ENCODE measurements around the gene TENM3. TPM values are rescaled to one million over a fixed set of nuclear protein-coding genes. Genes with fewer than 3 reads are reported as not detected.

The TENM3 gene
- total RNA-seq, 1 donor from 2014 or later: 11.0 TPM

- no peak for TF ChIP-seq CTCF (IDR thresholded peaks at IDR 0.05)
- TF ChIP-seq POLR2AphosphoS5 (IDR thresholded peaks at IDR 0.05; ENCODE audit: insufficient read depth in 1 of 2, low read depth in 1 of 2): no peak
- TF ChIP-seq POLR2A (IDR thresholded peaks at IDR 0.05): no peak
- intact Hi-C loops (cut with DNase I): no loop called here
- Histone ChIP-seq H3K27me3 (no peaks in the 10 kb centered on the region), H3K4me3 (no peak overlapping the region), H3K4me1 (no peaks in the 10 kb centered on the region), H3K27ac (no peak overlapping the region), H3K36me3 (no peaks in the 10 kb centered on the region), H3K9me3 (no peaks in the 10 kb centered on the region)
- no peak for DNase-seq (ENCODE audit: extremely low spot score in 2 of 2)
These were observed 23.8 kb downstream of the TENM3 start for GRCh38 chr4:182267048-182267447.

- no peaks in the 10 kb centered on the region for H3K9me3 ChIP-seq
- intact Hi-C loops (cut with DNase I): no loop called here
- no peak overlapping the region for H3K27ac ChIP-seq
- H3K27me3 ChIP-seq: no peaks in the 10 kb centered on the region
- no peak for DNase-seq (ENCODE audit: extremely low spot score in 2 of 2)
- TF ChIP-seq POLR2A (IDR thresholded peaks at IDR 0.05) (no peak), POLR2AphosphoS5 (IDR thresholded peaks at IDR 0.05; ENCODE audit: insufficient read depth in 1 of 2, low read depth in 1 of 2) (no peak), CTCF (IDR thresholded peaks at IDR 0.05) (no peak)
- no peaks in the 10 kb centered on the region for H3K4me1 ChIP-seq
- no peaks in the 10 kb centered on the region for H3K36me3 ChIP-seq
- no peak overlapping the region for H3K4me3 ChIP-seq
These were observed 25.8 kb downstream of the TENM3 start for GRCh38 chr4:182268966-182269365.

- no peak for TF ChIP-seq POLR2A (IDR thresholded peaks at IDR 0.05)
- no peak for TF ChIP-seq POLR2AphosphoS5 (IDR thresholded peaks at IDR 0.05; ENCODE audit: insufficient read depth in 1 of 2, low read depth in 1 of 2)
- TF ChIP-seq CTCF (IDR thresholded peaks at IDR 0.05): no peak
- Histone ChIP-seq H3K27ac (no peak overlapping the region), H3K27me3 (no peaks in the 10 kb centered on the region), H3K36me3 (no peaks in the 10 kb centered on the region), H3K4me3 (no peak overlapping the region), H3K4me1 (no peaks in the 10 kb centered on the region), H3K9me3 (no peaks in the 10 kb centered on the region)
- DNase-seq (ENCODE audit: extremely low spot score in 2 of 2): no peak
- intact Hi-C loops (cut with DNase I): no loop called here
These were observed 28.5 kb downstream of the TENM3 start for GRCh38 chr4:182271731-182272130.

GRCh38 chr4:182272151-182272550 lies 28.9 kb downstream of the TENM3 start:
- TF ChIP-seq POLR2A (IDR thresholded peaks at IDR 0.05) (no peak), POLR2AphosphoS5 (IDR thresholded peaks at IDR 0.05; ENCODE audit: insufficient read depth in 1 of 2, low read depth in 1 of 2) (no peak), CTCF (IDR thresholded peaks at IDR 0.05) (no peak)
- DNase-seq (ENCODE audit: extremely low spot score in 2 of 2): no peak
- H3K27ac ChIP-seq: no peak overlapping the region
- no peaks in the 10 kb centered on the region for H3K27me3 ChIP-seq
- H3K9me3 ChIP-seq: no peaks in the 10 kb centered on the region
- no peaks in the 10 kb centered on the region for H3K4me1 ChIP-seq
- no peak overlapping the region for H3K4me3 ChIP-seq
- intact Hi-C loops (cut with DNase I): no loop called here
- H3K36me3 ChIP-seq: no peaks in the 10 kb centered on the region

GRCh38 chr4:182273191-182273935 lies 30.2 kb downstream of the TENM3 start:
- TF ChIP-seq POLR2A (IDR thresholded peaks at IDR 0.05) (no peak), CTCF (IDR thresholded peaks at IDR 0.05) (no peak), POLR2AphosphoS5 (IDR thresholded peaks at IDR 0.05; ENCODE audit: insufficient read depth in 1 of 2, low read depth in 1 of 2) (no peak)
- H3K36me3 ChIP-seq: no peaks in the 10 kb centered on the region
- no peak for DNase-seq (ENCODE audit: extremely low spot score in 2 of 2)
- intact Hi-C loops (cut with DNase I): no loop called here
- H3K4me3 ChIP-seq: no peak overlapping the region
- H3K27me3 ChIP-seq: no peaks in the 10 kb centered on the region
- H3K9me3 ChIP-seq: no peaks in the 10 kb centered on the region
- H3K4me1 ChIP-seq: no peaks in the 10 kb centered on the region
- H3K27ac ChIP-seq: no peak overlapping the region

Data from vagina (tissue), 2 donors.